ENCODE measurements around the gene MYL10.

- TF ChIP-seq EZH2phosphoT487 (IDR thresholded peaks at IDR 0.05; ENCODE audit: insufficient read depth, low read depth), result no peak
- TF ChIP-seq EZH2 (IDR thresholded peaks at IDR 0.05; ENCODE audit: insufficient read depth, poor library complexity, severe bottlenecking), result no peak
Observed at GRCh38 chr7:101595766-101596537, 33.1 kb downstream of the MYL10 start.

Data from GM23248 (cell line).